Measurements from ENCODE around the gene DNAJC15. TPM values are rescaled to one million over a fixed set of nuclear protein-coding genes. Genes with fewer than 3 reads are reported as not detected.

The DNAJC15 gene
- polyA plus RNA-seq, 1 donor (not counting 4 experiments of a cell fraction or from before 2014, with no cell fraction given): 38.5 TPM

DNA sequence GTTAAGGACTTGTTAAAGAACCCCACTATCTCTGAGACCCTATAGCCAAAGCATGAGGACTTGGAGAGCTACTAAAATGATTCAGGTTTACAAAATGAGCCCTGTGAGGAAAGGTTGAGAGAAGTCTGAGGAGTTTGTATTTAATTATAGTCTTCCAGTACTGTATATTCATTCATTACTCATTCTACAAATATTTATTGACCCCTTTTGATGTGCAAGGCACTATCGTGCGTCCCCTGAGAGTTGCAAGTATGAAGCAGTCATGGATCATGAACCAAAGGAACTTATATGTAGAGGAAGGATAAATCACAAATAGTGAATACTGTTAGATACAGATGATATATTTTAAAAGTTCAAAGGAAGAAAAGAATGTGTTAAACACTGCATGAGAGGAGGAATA, 84.4 kb downstream of the DNAJC15 start:
- H3K36me3 ChIP-seq (ENCODE audit: control insufficient read depth in 2 of 2, extremely low read depth in 1 of 2, insufficient read depth in 2 of 2, low read length in 2 of 2): peaks cover 0 to 5% of the 10 kb centered on the region in 2 experiments
- H3K9ac ChIP-seq (ENCODE audit: control insufficient read depth, extremely low read depth, insufficient read depth, low read length): no peak overlapping the region
- H2AFZ ChIP-seq (ENCODE audit: control insufficient read depth, low read length): no peak overlapping the region
- FAIRE-seq (no peak), DNase-seq (ENCODE audit: low read depth, low spot score) (no peak)
- H3K79me2 ChIP-seq (ENCODE audit: control insufficient read depth, insufficient read depth, low read length): no peaks in the 10 kb centered on the region
- H3K9me3 ChIP-seq (ENCODE audit: control insufficient read depth, low read depth, low read length): no peaks in the 10 kb centered on the region
- no peaks in the 10 kb centered on the region for H4K20me1 ChIP-seq (ENCODE audit: control insufficient read depth, extremely low read depth, insufficient read depth, low read length)
- no peaks in the 10 kb centered on the region for H3K27me3 ChIP-seq (ENCODE audit: control insufficient read depth, extremely low read depth, insufficient read depth, low read length)
- H3K27ac ChIP-seq (ENCODE audit: control insufficient read depth, insufficient read depth, low read length): no peak overlapping the region
- no peak overlapping the region for H3K4me3 ChIP-seq (ENCODE audit: control insufficient read depth in 2 of 3, extremely low read depth in 1 of 3, insufficient read depth in 2 of 3, low read depth in 1 of 3, low read length in 3 of 3)
- no peaks in the 10 kb centered on the region for H3K9me1 ChIP-seq (ENCODE audit: control insufficient read depth, extremely low read depth, insufficient read depth, low read length)
- H3K4me1 ChIP-seq (ENCODE audit: control insufficient read depth, extremely low read depth, insufficient read depth, low read length): no peaks in the 10 kb centered on the region
- dilution Hi-C loops (cut with MboI; ENCODE audit: extremely low pct_ligation_motif_present, low sequenced_read_pairs): no loop called here
- no peak overlapping the region for H3K4me2 ChIP-seq (ENCODE audit: control insufficient read depth, extremely low read depth, insufficient read depth, low read depth, low read length)
- TF ChIP-seq, protein P1, sequence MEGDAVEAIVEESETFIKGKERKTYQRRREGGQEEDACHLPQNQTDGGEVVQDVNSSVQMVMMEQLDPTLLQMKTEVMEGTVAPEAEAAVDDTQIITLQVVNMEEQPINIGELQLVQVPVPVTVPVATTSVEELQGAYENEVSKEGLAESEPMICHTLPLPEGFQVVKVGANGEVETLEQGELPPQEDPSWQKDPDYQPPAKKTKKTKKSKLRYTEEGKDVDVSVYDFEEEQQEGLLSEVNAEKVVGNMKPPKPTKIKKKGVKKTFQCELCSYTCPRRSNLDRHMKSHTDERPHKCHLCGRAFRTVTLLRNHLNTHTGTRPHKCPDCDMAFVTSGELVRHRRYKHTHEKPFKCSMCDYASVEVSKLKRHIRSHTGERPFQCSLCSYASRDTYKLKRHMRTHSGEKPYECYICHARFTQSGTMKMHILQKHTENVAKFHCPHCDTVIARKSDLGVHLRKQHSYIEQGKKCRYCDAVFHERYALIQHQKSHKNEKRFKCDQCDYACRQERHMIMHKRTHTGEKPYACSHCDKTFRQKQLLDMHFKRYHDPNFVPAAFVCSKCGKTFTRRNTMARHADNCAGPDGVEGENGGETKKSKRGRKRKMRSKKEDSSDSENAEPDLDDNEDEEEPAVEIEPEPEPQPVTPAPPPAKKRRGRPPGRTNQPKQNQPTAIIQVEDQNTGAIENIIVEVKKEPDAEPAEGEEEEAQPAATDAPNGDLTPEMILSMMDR (optimal IDR thresholded peaks at IDR 0.05 in 1 of 3, IDR thresholded peaks at IDR 0.05 in 1 of 3, conservative IDR thresholded peaks at IDR 0.05 in 1 of 3; ENCODE audit: extremely low read depth in 1 of 3, insufficient read depth in 2 of 3, low read length in 3 of 3): no peak

DNA sequence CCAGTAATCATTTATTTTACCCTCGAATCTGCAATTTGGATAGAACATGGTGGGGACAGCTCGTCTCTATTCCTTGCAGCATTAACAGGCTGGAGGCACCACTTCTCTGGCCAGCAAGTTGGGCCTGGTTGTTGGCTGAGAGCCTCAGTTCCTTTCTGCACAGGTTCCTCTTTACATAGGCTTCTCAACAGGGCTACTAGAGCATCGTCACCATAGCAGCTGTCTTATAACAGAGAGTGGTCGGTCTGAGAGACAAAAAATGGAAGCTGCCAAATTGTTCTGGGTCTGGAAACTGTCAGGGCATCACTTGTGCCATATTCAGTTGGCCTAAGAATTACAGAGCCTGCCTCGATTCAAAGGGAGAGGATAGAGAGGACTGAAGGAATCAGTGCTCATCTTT, 86.7 kb downstream of the DNAJC15 start:
- no peaks in the 10 kb centered on the region for H3K9me1 ChIP-seq (ENCODE audit: control insufficient read depth, extremely low read depth, insufficient read depth, low read length)
- no peak overlapping the region for H2AFZ ChIP-seq (ENCODE audit: control insufficient read depth, low read length)
- H3K4me2 ChIP-seq (ENCODE audit: control insufficient read depth, extremely low read depth, insufficient read depth, low read depth, low read length): no peak overlapping the region
- H3K27me3 ChIP-seq (ENCODE audit: control insufficient read depth, extremely low read depth, insufficient read depth, low read length): no peaks in the 10 kb centered on the region
- H3K79me2 ChIP-seq (ENCODE audit: control insufficient read depth, insufficient read depth, low read length): no peaks in the 10 kb centered on the region
- DNase-seq (ENCODE audit: low read depth, low spot score) (no peak), FAIRE-seq (no peak)
- H3K27ac ChIP-seq (ENCODE audit: control insufficient read depth, insufficient read depth, low read length): no peak overlapping the region
- no peaks in the 10 kb centered on the region for H3K9me3 ChIP-seq (ENCODE audit: control insufficient read depth, low read depth, low read length)
- H3K36me3 ChIP-seq (ENCODE audit: control insufficient read depth in 2 of 2, extremely low read depth in 1 of 2, insufficient read depth in 2 of 2, low read length in 2 of 2): peaks cover 0 to 5% of the 10 kb centered on the region in 2 experiments
- dilution Hi-C loops (cut with MboI; ENCODE audit: extremely low pct_ligation_motif_present, low sequenced_read_pairs): no loop called here
- H3K4me1 ChIP-seq (ENCODE audit: control insufficient read depth, extremely low read depth, insufficient read depth, low read length): no peaks in the 10 kb centered on the region
- no peak for TF ChIP-seq EZH2 (IDR thresholded peaks at IDR 0.05; ENCODE audit: low read length)
- TF ChIP-seq, protein P1 (optimal IDR thresholded peaks at IDR 0.05 in 1 of 3, IDR thresholded peaks at IDR 0.05 in 1 of 3, conservative IDR thresholded peaks at IDR 0.05 in 1 of 3; ENCODE audit: extremely low read depth in 1 of 3, insufficient read depth in 2 of 3, low read length in 3 of 3): no peak
- H4K20me1 ChIP-seq (ENCODE audit: control insufficient read depth, extremely low read depth, insufficient read depth, low read length): no peaks in the 10 kb centered on the region
- no peak overlapping the region for H3K9ac ChIP-seq (ENCODE audit: control insufficient read depth, extremely low read depth, insufficient read depth, low read length)
- no peak overlapping the region for H3K4me3 ChIP-seq (ENCODE audit: control insufficient read depth in 2 of 3, extremely low read depth in 1 of 3, insufficient read depth in 2 of 3, low read depth in 1 of 3, low read length in 3 of 3)

Data from keratinocyte (primary cell).